ENCODE results near the gene CYLD.

The CYLD gene

GRCh38 chr16:50791522-50791921 lies 49.6 kb downstream of the CYLD start:
- DNase-seq, result no peak

- no peak for DNase-seq
These were observed 54.9 kb downstream of the CYLD start for GRCh38 chr16:50796829-50797228.

- no peak for DNase-seq
These were observed 55.6 kb downstream of the CYLD start for GRCh38 chr16:50797456-50797855.

- DNase-seq, result no peak
These were observed 58.2 kb downstream of the CYLD start for GRCh38 chr16:50800074-50800473.

- no peak for DNase-seq
These were observed 59.1 kb downstream of the CYLD start for GRCh38 chr16:50801036-50801435.

- DNase-seq, result no peak
These were observed 60.1 kb downstream of the CYLD start for GRCh38 chr16:50802000-50802399.

- DNase-seq, result no peak
These were observed 61.1 kb downstream of the CYLD start for GRCh38 chr16:50802961-50803360.

GRCh38 chr16:50804290-50804907 lies 62.5 kb downstream of the CYLD start:
- no peak for DNase-seq

- DNase-seq, result peak; percentile 79
These were observed 64.5 kb downstream of the CYLD start for GRCh38 chr16:50806099-50807062.

GRCh38 chr16:50808929-50809538 lies 67.1 kb downstream of the CYLD start:
- DNase-seq, result no peak

GRCh38 chr16:50809561-50809960 lies 67.7 kb downstream of the CYLD start:
- no peak for DNase-seq

GRCh38 chr16:50810241-50810965 lies 68.5 kb downstream of the CYLD start:
- DNase-seq, result no peak

GRCh38 chr16:50812046-50812445 lies 70.2 kb downstream of the CYLD start:
- no peak for DNase-seq

- DNase-seq, result no peak
These were observed 71.1 kb downstream of the CYLD start for GRCh38 chr16:50812876-50813466.

GRCh38 chr16:50814052-50814451 lies 72.2 kb downstream of the CYLD start:
- no peak for DNase-seq

- no peak for DNase-seq
These were observed 72.7 kb downstream of the CYLD start for GRCh38 chr16:50814541-50814940.

- no peak for DNase-seq
These were observed 73.5 kb downstream of the CYLD start for GRCh38 chr16:50815382-50815781.

- no peak for DNase-seq
These were observed 75.1 kb downstream of the CYLD start for GRCh38 chr16:50816901-50817555.

- DNase-seq, result no peak
These were observed 76.5 kb downstream of the CYLD start for GRCh38 chr16:50818380-50818779.

- no peak for DNase-seq
These were observed 77.8 kb downstream of the CYLD start for GRCh38 chr16:50819706-50820105.

- no peak for DNase-seq
These were observed 78.3 kb downstream of the CYLD start for GRCh38 chr16:50820225-50820624.

- DNase-seq, result no peak
These were observed 79.7 kb downstream of the CYLD start for GRCh38 chr16:50821586-50821985.

All from NCI-H1092 (cell line).